Adipocyte (in vitro differentiated cells): ENCODE measurements around the gene MVD.
A peak's percentile ranks its signal among the peaks of the same experiment; 100 is the strongest.
"Not testable (repeated sequence)": the region's sequence is repeated elsewhere in the genome, so short reads cannot be mapped to it uniquely, and the experiment has no call there.

Source experiments
- DNase-seq: peaks from one replicate; pipeline ENCODE4 v3.0.0-alpha.2; 2015; ENCODE audit warnings: low read depth
- H3K27me3 ChIP-seq: replicated peaks from 2 replicates; pipeline ENCODE4 v1.7.0; 2013; ENCODE audit warnings: mild to moderate bottlenecking, low read length, moderate library complexity; ENCODE audit not compliant: control insufficient read depth, insufficient read depth
- H3K36me3 ChIP-seq: 2 replicates; pipeline ENCODE4 v1.7.0; 2013; ENCODE audit warnings: low read length, mild to moderate bottlenecking, moderate library complexity; ENCODE audit not compliant: control insufficient read depth, insufficient read depth, severe bottlenecking
- H3K4me1 ChIP-seq: 2 replicates; pipeline ENCODE4 v1.7.0; 2013; ENCODE audit warnings: mild to moderate bottlenecking, low read length, moderate library complexity; ENCODE audit not compliant: control insufficient read depth, insufficient read depth
- H3K4me3 ChIP-seq: 2 replicates; pipeline ENCODE4 v1.7.0; 2013; ENCODE audit warnings: mild to moderate bottlenecking, low read length, moderate library complexity
- H3K9ac ChIP-seq: 2 replicates; pipeline ENCODE4 v1.7.0; 2013; ENCODE audit warnings: mild to moderate bottlenecking, low read length, moderate library complexity
- H3K9me3 ChIP-seq: 2 replicates; pipeline ENCODE4 v1.7.0; 2013; ENCODE audit warnings: mild to moderate bottlenecking, low read length, moderate library complexity; ENCODE audit not compliant: control insufficient read depth

MVD gene

DNA sequence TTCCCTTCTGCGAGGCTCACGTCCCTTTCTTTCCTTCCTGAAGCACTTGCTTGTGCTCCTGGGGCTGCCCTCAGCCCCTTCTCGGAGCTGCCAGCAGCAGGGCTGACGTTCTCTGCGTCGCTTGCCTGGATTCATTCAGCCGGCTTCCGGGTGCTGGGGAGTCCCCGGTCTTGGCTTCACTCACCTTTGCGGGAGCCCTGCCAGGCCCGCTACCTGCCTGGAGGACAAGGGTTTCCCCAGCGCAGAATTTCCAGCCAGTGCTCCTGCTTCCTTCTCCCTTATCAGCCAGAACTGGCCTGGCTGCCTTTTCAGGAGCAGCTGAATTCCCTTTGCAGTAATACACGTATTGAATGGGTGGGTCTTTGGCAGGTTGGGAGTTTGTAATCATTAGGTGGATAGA is 46.6 kb downstream of the MVD start:
- peaks cover 22% of the 10 kb centered on the region for H3K36me3 ChIP-seq
- no peak overlapping the region for H3K4me3 ChIP-seq
- H3K4me1 ChIP-seq: no peaks in the 10 kb centered on the region
- H3K27me3 ChIP-seq: no peaks in the 10 kb centered on the region
- no peaks in the 10 kb centered on the region for H3K9me3 ChIP-seq
- no peak overlapping the region for H3K9ac ChIP-seq
- DNase-seq: no peak

DNA sequence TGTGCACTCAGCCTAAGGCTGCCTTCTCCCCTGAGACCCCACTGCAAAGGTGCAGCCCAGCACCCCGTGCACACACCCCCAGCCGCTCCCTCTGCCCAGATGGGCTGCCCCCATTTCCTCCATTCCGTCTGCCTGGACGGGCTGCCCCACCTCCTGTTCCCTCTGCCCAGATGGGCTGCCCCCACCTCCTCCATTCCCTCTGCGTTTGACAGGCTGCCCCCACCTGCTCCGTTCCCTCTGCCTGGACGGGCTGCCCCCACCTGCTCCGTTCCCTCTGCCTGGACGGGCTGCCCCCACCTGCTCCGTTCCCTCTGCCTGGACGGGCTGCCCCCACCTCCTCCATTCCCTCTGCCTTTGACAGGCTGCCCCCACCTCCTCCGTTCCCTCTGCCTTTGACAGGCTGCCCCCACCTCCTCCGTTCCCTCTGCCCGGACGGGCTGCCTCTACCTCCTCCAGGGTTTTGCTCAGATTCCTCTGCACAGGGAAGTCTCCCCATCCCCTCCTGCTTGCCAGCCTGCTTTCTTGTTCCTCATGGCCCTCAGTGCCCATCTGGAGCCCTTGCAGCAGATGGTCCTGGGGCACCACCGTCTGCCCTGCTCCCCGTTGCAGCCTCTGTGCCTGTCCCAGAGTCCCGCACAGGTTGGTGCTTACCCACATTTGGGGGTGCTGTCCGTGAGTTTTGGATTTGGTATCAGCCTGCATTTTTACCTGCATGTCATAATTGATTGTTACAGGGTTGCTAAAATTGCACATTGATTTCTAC is 47.9 kb downstream of the MVD start:
- Histone ChIP-seq H3K4me3 (no peak overlapping the region), H3K9ac (no peak overlapping the region), H3K36me3 (peaks cover 35% of the 10 kb centered on the region), H3K9me3 (no peaks in the 10 kb centered on the region), H3K27me3 (no peaks in the 10 kb centered on the region), H3K4me1 (no peaks in the 10 kb centered on the region)
- no peak for DNase-seq

DNA sequence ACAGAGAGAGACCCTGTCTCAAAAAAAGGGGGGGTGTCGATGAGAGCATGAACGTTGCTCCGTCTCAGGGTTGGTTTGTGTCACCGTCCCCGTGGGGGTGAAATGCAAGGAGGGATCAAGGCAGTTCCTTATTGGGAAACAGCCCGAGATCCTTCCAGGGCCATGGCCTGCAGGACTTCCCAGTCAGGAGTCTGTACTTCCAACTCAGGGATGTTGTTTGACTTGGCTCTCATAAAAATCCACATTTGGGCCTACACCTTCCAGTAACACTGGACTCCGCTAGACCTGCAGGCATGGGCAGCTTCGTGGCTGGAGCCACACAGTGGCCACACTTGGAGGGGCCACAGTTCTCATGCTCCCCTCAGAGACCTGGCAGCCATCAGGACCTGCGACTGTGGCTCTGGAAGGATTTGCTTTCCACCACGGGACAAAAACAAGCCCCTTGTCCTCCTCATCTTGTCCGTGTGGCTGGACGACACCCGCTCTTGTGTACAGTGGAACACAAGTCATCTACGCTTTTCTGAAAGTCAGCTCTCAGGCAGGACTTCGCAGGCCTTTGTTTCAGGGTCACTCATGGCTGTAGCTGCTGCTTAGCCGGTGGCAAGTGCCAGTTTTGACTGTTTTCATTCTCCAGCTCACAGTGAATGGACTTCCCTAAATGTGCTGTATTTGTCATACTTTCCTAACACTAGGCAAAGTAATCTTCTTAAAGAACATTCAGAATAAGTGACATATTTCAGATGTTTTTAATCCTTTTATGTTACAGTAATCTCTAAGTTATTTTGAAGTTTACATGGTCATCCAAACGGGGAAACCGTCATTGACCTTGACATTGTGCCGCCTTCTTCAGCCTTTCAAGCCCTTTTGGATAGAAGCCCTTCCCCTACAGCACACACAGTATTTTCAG is 48.7 kb downstream of the MVD start:
- Histone ChIP-seq H3K9me3 (no peaks in the 10 kb centered on the region), H3K4me1 (no peaks in the 10 kb centered on the region), H3K4me3 (no peak overlapping the region), H3K9ac (no peak overlapping the region), H3K27me3 (no peaks in the 10 kb centered on the region), H3K36me3 (peaks cover 42% of the 10 kb centered on the region)
- peak; percentile 6 for DNase-seq

DNA sequence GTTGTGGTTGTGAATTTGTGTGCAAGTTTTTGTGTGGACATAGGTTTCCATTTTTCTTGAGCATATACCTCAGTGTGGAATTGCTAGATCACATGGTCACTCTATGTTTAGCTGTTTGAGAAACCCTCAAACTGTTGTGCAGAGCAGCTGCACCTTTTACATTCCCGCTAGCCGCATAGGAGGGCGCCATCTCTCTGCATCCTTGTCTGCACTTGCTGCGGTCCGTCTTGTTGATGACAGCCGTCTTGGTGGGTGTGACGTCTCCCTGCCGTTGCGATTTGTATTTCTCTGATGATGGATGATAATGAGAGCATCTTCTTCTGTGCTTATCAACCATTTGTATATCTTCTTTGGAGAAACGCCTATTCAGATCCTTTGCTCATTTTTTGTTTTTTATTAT is 49.6 kb downstream of the MVD start:
- DNase-seq: no peak
- no peaks in the 10 kb centered on the region for H3K4me1 ChIP-seq
- no peak overlapping the region for H3K9ac ChIP-seq
- no peaks in the 10 kb centered on the region for H3K9me3 ChIP-seq
- H3K36me3 ChIP-seq: peaks cover 45% of the 10 kb centered on the region
- no peaks in the 10 kb centered on the region for H3K27me3 ChIP-seq
- no peak overlapping the region for H3K4me3 ChIP-seq

DNA sequence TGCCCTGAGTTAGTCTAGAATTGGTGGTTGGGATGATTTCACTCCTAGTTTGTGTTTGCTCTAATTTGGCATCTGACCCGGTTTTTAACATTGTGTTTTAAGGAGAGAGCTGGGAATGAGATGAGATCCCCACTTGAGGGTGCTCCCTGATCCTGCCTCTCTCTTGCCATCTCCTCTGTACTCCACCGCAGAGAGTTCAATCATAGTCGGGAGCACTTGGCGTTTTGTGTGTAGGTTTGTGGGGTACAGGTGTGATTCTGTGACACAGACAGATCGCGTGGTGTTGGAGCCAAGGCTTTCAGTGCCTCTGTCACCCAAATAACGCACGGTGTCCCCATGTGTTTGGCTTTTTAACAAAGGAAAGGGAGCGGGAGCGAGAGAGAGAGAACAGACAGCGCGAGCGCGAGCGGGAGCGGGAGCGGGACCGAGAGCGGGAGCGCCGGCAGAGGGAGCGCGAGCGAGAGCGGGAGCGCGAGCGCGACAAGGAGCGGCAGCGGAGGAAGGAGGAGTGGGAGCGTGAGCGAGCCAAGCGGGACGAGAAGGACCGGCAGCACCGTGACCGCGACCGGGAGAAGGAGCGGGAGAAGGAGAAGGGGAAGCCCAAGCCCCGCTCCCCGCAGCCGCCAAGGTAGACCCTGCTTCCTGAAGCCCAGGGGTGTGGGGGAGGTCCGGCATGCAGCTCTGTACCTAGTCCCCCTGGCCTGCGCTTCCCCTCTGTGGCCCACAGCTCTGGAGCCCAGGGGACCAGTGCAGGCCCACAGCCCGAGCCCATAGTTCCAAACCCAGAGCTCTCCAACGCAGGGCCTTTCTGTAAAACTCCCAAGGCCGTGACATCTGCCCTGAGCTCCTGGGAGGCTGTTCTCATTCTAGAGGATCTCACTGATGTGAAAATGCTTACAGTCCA is 51.7 kb downstream of the MVD start:
- no peak overlapping the region for H3K4me3 ChIP-seq
- H3K27me3 ChIP-seq: no peaks in the 10 kb centered on the region
- H3K36me3 ChIP-seq: peaks cover 58% of the 10 kb centered on the region
- no peaks in the 10 kb centered on the region for H3K9me3 ChIP-seq
- H3K4me1 ChIP-seq: no peaks in the 10 kb centered on the region
- H3K9ac ChIP-seq: no peak overlapping the region
- no peak for DNase-seq

DNA sequence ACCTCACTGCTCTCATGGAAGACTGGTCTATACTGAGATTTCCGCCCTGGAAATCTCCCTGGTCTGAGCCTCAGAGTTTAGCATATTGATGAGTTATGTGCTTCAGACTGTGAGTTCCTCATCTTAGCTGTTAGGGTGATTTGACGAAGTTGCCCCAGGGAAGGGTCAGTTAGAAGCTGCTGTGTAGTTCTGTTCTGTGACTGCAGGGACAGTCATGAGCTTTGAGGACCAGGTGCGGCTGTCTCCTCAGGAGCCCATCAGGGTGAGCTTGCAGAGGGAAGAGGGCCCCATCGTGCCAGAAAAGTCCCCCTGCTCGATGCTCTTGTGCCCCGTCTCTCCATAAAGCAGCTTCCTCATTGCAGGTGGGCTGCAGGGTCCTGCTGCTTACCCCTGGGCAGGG is 52.8 kb downstream of the MVD start:
- no peak for DNase-seq
- no peaks in the 10 kb centered on the region for H3K9me3 ChIP-seq
- peaks cover 68% of the 10 kb centered on the region for H3K36me3 ChIP-seq
- no peak overlapping the region for H3K9ac ChIP-seq
- no peak overlapping the region for H3K4me3 ChIP-seq
- H3K4me1 ChIP-seq: peaks cover 4% of the 10 kb centered on the region
- no peaks in the 10 kb centered on the region for H3K27me3 ChIP-seq

DNA sequence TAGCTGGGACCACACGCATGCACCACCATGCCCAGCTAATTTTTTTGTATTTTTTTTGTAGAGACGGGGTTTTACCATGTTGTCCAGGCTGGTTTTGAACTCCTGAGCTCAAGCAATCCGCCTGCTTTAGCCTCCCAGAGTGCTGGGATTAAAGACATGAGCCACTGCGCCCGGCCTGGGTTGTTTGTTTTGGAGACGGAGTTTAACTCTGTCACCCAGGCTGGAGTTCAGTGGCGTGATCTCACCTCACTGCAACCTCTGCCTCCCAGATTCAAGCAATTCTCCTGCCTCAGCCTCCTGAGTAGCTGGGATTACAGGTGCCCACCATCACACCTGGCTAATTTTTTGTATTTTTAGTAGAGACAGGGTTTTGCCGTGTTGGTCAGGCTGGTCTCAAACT is 53.5 kb downstream of the MVD start:
- H3K27me3 ChIP-seq, H3K4me3 ChIP-seq, H3K9me3 ChIP-seq, DNase-seq, H3K9ac ChIP-seq, H3K4me1 ChIP-seq: not testable (repeated sequence)
- peaks cover 73% of the 10 kb centered on the region for H3K36me3 ChIP-seq

DNA sequence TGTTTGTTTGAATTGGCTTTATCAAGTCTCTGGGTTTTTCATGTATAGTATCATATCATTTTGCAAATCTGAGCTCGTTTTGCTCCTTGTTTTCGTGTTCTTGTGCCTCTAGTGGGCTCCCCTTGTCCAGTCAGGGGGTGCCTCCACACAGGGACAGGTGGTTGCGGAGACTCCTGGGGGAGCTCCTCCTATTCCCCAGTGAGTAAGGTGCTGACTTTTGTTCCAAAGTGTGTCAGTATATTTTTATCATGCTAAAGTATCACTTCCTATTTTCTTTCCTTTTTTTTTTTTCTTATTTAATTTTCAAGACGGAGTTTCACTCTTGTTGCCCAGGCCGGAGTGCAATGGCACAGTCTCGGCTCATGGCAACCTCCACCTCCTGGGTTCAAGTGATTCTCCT is 54.8 kb downstream of the MVD start:
- no peak overlapping the region for H3K9ac ChIP-seq
- peaks cover 77% of the 10 kb centered on the region for H3K36me3 ChIP-seq
- no peak for DNase-seq
- H3K27me3 ChIP-seq: no peaks in the 10 kb centered on the region
- H3K4me1 ChIP-seq: peaks cover 4% of the 10 kb centered on the region
- H3K4me3 ChIP-seq: no peak overlapping the region
- H3K9me3 ChIP-seq: no peaks in the 10 kb centered on the region

DNA sequence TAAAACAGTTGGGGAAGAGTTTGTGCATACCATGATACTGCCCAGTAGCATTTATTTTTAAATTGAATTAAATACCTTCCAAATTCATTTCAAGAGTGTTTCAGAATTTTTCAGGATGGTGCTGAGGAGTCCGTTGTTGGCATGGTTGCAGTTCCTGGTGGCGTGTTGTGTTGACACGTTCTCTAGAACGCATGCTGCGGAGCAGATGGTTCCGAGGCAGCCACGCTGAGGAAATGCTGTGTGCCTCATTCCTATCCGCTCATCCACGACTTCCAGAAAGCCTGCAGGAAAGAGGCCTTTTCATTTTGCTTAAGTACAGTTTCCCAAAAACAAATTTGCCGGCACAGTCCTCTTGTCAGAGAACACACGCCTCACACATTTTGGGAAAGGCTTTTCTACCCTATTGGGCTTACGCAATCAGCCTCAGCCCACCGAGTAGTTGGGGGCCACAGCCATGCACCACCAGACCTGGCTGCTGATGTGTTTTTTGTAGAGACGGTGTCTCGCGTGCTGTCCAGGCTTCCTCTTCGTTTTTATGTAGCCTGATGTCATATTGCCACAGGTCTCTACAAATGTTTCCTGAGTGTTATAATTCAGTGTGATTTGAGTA is 56.6 kb downstream of the MVD start:
- peaks cover 4% of the 10 kb centered on the region for H3K4me1 ChIP-seq
- peaks cover 82% of the 10 kb centered on the region for H3K36me3 ChIP-seq
- no peak overlapping the region for H3K4me3 ChIP-seq
- no peaks in the 10 kb centered on the region for H3K27me3 ChIP-seq
- DNase-seq: no peak
- H3K9me3 ChIP-seq: no peaks in the 10 kb centered on the region
- H3K9ac ChIP-seq: no peak overlapping the region

DNA sequence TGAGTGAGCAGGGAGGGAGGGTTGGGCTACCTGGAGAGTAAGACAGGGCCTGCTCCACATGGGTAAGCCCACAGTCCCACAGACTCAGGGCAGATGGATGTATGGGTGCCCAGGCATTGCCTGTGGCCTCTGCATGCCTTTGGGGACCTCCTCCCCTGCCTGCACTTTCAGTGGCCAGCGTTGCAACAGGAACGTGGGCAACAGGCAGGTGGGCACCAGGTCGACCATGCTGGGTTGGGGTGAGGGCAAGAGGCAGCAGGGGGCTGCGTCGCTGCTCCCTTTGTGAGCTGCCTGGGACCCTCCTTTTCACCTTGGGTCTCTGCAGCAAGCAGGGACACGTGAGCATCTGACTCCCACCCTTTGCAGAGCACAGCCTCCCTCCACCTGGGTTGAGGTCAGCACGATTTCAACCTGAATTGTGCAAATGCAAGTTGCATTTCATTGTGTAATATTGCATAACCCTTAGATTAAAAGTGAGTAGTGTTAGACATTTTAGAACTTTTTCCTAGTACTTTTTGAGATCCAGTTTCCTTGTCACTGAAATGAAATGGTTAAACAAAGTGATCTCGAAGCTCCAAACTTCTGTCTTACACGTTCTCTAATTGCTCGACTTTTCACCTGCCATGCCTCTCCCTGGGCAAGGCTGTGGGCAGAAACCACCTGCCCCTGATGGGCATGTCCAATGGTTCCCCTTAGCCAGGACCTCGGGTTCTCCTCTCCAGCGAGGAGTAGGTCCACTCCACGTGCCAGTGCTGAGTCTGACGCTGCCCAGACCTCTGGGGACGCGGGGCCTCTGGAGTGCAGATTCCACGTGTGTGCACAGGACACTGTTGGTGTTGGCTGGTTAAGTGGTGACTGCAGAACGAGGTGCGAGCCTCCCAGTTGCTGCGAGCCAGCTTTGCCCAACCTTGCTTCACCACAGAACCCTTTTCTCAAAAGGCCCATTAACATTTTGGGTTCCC is 57.4 kb downstream of the MVD start:
- Histone ChIP-seq H3K4me3 (no peak overlapping the region), H3K27me3 (no peaks in the 10 kb centered on the region), H3K9ac (no peak overlapping the region), H3K4me1 (peaks cover 4% of the 10 kb centered on the region), H3K36me3 (peaks cover 82% of the 10 kb centered on the region), H3K9me3 (no peaks in the 10 kb centered on the region)
- DNase-seq: no peak
